GM12865 (cell line): Measurements from ENCODE around the gene ELOVL5.

ENCODE experiments used
- DNase-seq: peaks from one replicate; pipeline ENCODE4 v3.0.0; 2010; ENCODE audit warnings: low read depth
- H3K4me3 ChIP-seq: 2 replicates; pipeline ENCODE4 v1.5.1; 2011; ENCODE audit warnings: mild to moderate bottlenecking, low read depth, low read length, control low read depth
- CTCF ChIP-seq: IDR thresholded peaks from 2 replicates; pipeline ENCODE4 v1.5.1; 2011; ENCODE audit warnings: low read length, control low read depth, low read depth, inconsistent platforms; ENCODE audit not compliant: insufficient read depth; ENCODE audit errors: missing control alignments

The ELOVL5 gene

GRCh38 chr6:53264915-53265607 is 83.7 kb downstream of the ELOVL5 start:
- no peak for TF ChIP-seq CTCF
- no peak overlapping the region for H3K4me3 ChIP-seq
- DNase-seq, result no peak

DNA sequence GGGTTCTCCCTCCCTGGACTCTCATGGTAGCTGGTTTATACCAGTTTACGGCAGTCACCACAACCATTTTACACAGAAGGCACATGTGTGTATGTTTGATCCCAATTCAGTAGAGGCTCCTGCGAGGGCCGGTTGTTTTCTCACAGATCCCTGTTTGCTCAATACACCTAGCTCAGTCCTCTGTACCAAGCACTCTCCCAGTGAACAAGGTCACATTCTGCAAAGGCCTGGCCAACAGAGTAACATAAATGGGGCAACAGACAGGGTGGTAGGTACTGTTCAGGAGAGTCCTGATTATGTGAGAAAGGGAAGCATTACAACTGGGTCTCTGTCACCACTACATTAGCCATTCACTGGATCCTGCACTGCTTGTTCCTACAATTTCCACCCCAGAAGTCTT is 84.4 kb downstream of the ELOVL5 start:
- H3K4me3 ChIP-seq, result no peak overlapping the region
- DNase-seq, result no peak
- no peak for TF ChIP-seq CTCF

GRCh38 chr6:53263917-53264316 is 84.8 kb downstream of the ELOVL5 start:
- H3K4me3 ChIP-seq, result no peak overlapping the region
- TF ChIP-seq CTCF, result no peak
- DNase-seq, result no peak

GRCh38 chr6:53259860-53260580 is 88.7 kb downstream of the ELOVL5 start:
- TF ChIP-seq CTCF, result no peak
- no peak overlapping the region for H3K4me3 ChIP-seq
- DNase-seq, result no peak

- no peak overlapping the region for H3K4me3 ChIP-seq
- DNase-seq, result no peak
- no peak for TF ChIP-seq CTCF
These were observed 90.0 kb downstream of the ELOVL5 start for GRCh38 chr6:53258774-53259155.

- no peak for TF ChIP-seq CTCF
- no peak for DNase-seq
- H3K4me3 ChIP-seq, result no peak overlapping the region
These were observed 90.5 kb downstream of the ELOVL5 start for GRCh38 chr6:53258076-53258773.

GRCh38 chr6:53257533-53257932 is 91.2 kb downstream of the ELOVL5 start:
- DNase-seq, result no peak
- TF ChIP-seq CTCF, result no peak
- no peak overlapping the region for H3K4me3 ChIP-seq
